GM18511 (cell line): ENCODE results near the gene NSL1.
A peak's percentile ranks its signal among the peaks of the same experiment; 100 is the strongest.
"Not testable (repeated sequence)": the region's sequence is repeated elsewhere in the genome, so short reads cannot be mapped to it uniquely, and the experiment has no call there.

Experiments used
- ATAC-seq: cut with Tn5 transposase; IDR thresholded peaks from one replicate; pipeline ENCODE4 v1.9.1; 2021; ENCODE audit warnings: mild to moderate bottlenecking, moderate library complexity; ENCODE audit not compliant: unreplicated experiment

NSL1 gene

GRCh38 chr1:212783976-212784375 is 7.6 kb downstream of the NSL1 start:
- ATAC-seq = no peak

DNA sequence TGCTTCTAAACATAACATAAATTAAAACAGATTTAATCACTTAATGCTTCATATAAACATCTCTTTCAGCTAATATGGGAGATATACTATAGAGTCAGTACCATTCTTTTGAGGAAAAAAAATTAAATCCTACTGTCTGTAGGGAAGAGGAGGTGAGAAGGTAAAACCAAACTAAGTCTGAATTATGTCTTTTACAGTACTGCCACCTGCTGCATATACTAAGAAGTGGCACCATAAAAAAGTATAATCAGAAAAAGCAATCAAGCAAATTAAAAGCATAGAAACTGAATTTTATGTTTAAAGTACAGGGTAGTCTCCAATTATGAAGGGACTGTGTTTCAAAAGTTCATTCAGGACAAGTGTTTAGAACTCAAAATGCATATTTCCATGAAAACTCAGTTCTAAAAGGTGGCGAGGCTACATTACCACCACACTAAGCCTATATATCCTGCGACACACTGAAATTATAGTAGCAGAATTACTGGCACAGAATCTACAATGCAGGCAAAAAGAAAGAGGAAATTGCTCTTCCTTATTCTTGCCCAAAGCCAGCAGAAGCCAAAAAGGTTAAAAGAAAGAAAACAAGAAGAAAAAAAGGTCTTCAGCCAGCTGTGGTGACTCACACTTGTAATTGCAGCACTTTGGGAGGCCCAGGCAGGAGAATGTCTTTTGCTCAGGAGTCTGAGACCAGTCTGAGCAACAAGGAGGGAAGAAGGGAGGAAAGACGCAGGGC is 9.0 kb downstream of the NSL1 start:
- ATAC-seq = no peak

DNA sequence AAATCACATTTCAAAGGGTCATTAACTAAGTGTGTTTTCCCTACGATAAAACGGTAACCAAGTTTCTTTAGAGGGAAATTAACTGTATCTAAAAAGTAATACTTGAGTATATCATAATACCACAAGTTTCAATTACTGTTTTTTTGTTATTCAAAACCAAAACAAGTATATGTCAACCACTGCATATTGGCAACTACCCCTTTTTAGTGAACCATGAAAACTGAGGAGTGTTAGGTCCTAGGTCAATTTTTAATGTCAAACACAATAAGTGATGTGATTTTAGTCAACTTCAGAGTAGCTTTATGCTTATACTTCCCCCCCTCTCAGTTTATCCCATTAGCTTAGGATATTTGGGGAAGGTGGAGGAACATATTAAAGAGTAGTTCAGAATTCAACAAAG is 10.4 kb downstream of the NSL1 start:
- no peak for ATAC-seq

- ATAC-seq = no peak
Observed at GRCh38 chr1:212780759-212781158, 10.8 kb downstream of the NSL1 start.

DNA sequence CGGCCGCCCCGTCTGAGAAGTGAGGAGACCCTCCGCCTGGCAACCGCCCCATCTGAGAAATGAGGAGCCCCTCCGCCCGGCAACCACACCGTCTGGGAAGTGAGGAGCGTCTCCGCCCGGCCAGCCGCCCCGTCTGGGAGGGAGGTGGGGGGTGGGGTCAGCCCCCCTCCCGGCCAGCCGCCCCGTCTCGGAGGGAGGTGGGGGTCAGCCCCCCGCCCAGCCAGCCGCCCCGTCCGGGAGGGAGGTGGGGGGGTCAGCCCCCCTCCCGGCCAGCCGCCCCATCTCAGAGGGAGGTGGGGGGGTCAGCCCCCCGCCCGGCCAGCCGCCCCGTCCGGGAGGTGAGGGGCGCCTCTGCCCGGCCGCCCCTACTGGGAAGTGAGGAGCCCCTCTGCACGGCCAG is 12.5 kb downstream of the NSL1 start:
- ATAC-seq = not testable (repeated sequence)

DNA sequence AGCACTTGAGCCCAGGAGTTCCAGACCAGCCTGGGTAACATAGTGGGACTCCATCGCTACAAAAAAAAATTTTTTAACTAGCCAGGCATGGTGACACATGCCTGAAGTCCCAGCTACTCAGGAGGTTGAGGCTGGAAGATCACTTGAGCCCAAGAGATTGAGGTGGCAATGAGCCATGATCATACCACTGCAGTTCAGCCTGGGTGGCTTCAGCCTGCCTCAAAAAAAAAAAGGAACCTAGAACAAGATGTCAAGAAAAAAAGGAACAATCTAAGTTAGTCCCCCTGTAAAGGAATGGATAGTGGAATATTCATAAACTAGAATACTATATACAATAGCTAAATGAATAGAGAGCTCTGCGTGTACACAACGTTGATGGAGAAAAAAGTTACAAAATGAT is 14.4 kb downstream of the NSL1 start:
- no peak for ATAC-seq

DNA sequence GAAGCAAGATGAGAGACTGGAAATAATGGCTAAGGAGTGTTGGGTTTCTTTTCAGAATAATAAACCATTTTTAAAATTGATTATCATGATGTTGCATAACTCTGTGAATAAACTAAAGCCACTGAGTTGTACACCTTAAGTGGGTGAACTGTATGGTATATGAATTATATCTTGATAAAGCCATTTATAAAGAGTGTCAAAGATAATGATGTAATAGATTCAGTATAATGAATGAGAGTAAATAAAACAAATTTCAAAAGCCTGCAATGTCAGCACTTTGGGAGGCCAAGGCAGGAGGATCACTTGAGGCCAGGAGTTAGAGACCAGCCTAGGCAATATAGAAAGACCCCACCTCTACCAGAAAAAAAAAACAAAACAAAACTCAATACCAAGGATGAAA is 16.3 kb downstream of the NSL1 start:
- no peak for ATAC-seq

- no peak for ATAC-seq
Observed at GRCh38 chr1:212774584-212774983, 17.0 kb downstream of the NSL1 start.

GRCh38 chr1:212773011-212773410 is 18.6 kb downstream of the NSL1 start:
- ATAC-seq = no peak

GRCh38 chr1:212771341-212771740 is 20.2 kb downstream of the NSL1 start:
- ATAC-seq = no peak

DNA sequence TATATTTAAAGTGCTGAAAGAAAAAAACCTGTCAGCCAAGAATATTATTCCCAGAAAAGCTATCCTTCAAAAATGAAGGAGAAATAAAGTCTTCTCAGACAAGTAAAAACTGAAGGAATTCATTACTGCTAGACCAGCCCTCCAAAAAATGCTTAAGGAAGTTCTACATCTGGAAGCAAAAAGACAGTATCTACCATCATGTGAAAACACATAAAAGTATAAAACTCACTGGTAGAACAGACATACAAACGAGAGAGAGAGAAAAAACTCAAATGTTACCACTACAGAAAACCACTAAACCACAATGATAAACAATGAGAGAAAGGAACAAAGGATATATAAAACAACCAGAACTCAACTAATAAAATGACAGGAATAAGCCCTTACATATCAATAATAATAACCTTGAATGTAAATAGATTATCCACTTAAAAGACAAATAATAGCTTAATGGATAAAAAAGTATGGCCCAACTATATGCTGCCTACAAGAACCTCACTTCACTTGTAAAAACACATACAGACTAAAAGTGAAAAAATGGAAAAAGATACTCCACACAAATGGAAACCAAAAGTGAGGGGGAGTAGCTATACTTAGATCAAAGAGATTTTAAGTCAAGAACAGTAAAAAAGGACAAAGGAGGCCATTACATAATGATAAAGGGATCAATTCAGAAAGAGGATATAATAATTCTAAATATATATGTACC is 22.0 kb downstream of the NSL1 start:
- no peak for ATAC-seq

DNA sequence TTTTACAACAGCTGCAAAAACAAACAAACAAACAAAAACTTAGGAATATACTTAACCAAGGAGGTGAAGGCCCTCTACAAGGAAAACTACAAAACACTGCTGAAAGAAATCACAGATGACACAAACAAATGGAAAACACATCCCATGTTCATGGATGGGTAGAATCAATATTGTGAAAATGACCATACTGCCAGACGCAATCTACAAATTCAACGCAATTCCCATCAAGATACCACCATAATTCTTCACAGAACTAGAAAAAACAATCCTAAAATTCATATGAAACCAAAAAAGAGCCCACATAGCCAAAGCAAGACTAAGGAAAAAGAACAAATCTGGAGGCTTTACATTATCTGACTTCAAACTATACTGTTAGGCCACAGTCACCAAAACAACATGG is 24.8 kb downstream of the NSL1 start:
- not testable (repeated sequence) for ATAC-seq

GRCh38 chr1:212764718-212765281 is 26.8 kb downstream of the NSL1 start:
- not testable (repeated sequence) for ATAC-seq

DNA sequence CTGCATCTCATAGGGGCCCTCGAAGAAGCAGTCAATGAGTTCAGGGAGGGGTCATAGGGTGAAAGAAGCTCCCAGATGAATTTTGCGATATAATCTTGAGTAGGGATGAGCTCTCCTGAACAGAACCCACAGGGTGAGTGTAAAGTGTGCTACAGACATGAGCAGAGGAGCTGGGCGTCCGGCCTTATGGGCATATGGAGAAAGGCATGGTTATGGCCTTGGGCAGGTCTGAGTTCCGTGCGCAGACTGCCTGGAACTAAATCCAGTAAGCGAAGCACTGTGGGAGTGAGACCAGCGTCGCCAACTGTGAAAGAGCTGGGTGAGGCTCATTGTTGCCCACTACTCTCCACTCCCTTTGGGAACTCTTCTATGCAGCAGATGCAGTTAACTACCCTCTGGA is 28.7 kb downstream of the NSL1 start:
- ATAC-seq = no peak

DNA sequence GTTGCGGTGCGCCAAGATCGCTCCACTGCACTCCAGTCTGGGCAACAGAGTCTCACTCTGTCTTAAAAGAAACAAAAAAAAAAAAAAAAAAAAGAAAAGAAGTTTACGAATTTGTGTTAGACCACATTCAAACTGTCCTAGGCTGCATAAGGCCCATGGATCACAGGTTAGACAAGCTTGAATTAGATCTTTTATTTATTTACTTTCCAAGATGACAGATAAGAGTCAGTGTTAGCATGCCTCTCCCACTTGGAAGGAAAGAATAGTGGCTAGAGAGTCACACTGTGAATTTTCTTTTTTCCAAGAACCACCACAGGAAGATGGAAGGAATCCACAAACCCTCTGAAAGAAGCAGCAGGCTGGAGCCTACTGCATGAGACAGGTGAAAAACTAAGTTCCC is 29.3 kb downstream of the NSL1 start:
- ATAC-seq = no peak

GRCh38 chr1:212760126-212760823 is 31.3 kb downstream of the NSL1 start:
- ATAC-seq = peak; percentile 59

GRCh38 chr1:212759683-212760082 is 31.9 kb downstream of the NSL1 start:
- ATAC-seq = no peak

DNA sequence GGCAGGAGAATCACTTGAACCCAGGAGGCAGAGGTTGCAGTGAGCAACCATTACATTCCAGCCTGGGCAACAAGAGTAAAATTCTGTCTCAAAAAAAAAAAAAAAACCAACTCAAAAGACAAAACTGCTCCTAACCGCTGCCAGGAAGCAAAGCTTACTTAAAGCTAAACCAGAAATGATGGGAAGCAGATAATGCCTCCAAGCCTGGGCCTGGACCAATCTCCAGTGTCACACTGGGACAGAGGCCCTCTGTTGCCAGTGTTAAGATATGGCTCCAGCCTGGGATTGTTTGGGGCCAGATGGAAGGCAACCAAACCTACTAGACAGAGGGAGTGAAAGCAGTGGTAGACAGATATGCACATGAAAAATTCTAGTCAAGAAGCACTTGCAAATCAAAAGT is 36.9 kb downstream of the NSL1 start:
- ATAC-seq = no peak

DNA sequence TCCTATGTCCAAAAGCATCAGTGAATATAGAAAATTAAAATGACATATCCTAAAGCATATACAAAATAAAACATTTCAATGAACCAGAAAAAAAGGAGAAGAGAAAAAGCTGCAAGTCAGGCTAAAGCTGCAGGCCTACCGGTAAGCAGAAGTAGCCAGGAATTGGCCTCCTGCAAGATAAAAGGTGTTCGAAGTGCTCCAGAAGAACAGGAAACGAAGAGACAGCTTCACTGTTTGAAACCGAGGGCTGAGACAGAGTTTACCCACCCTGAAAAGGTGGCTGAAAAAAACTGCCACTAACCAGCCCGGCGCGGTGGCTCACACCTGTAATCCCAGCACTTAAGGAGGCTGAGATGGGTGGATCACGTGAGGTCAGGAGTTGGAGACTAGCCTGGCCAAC is 37.4 kb downstream of the NSL1 start:
- ATAC-seq = no peak

- no peak for ATAC-seq
Observed at GRCh38 chr1:212753749-212754148, 37.8 kb downstream of the NSL1 start.

GRCh38 chr1:212752934-212753497 is 38.6 kb downstream of the NSL1 start:
- ATAC-seq = no peak
